Brain microvascular endothelial cell (primary cell): ENCODE measurements around the gene NAA25.
A peak's percentile ranks its signal among the peaks of the same experiment; 100 is the strongest.

Experiments used
- DNase-seq: peaks from one replicate; pipeline ENCODE4 v3.0.0-alpha.2; 2020
- H3K27ac ChIP-seq: fragments of 250-450 bp; sonication (Bioruptor Pico); 2 replicates; pipeline ENCODE4 v1.5.1; 2020; ENCODE audit warnings: mild to moderate bottlenecking, moderate library complexity
- H3K27me3 ChIP-seq: fragments of 250-450 bp; sonication (Bioruptor Pico); replicated peaks from 2 replicates; pipeline ENCODE4 v1.5.1; 2020; ENCODE audit warnings: mild to moderate bottlenecking
- H3K36me3 ChIP-seq: fragments of 250-450 bp; sonication (Bioruptor Pico); replicated peaks from 2 replicates; pipeline ENCODE4 v1.5.1; 2020; ENCODE audit warnings: mild to moderate bottlenecking
- H3K4me3 ChIP-seq: 2 replicates; pipeline ENCODE4 v1.5.1; 2011; ENCODE audit warnings: low read depth, mild to moderate bottlenecking, control low read depth, low read length, moderate library complexity
- CTCF ChIP-seq: IDR thresholded peaks from 2 replicates; pipeline ENCODE4 v1.5.1; 2011; ENCODE audit warnings: low read depth, mild to moderate bottlenecking, moderate library complexity, low read length, control low read depth, inconsistent platforms; ENCODE audit errors: missing control alignments
- in situ Hi-C: cut with HindIII; loops from 2 replicates; pipeline ENCODE4 v1.10.0; 2017; ENCODE audit warnings: low sequenced_read_pairs, low pct_ligation_motif_present

The NAA25 gene

DNA sequence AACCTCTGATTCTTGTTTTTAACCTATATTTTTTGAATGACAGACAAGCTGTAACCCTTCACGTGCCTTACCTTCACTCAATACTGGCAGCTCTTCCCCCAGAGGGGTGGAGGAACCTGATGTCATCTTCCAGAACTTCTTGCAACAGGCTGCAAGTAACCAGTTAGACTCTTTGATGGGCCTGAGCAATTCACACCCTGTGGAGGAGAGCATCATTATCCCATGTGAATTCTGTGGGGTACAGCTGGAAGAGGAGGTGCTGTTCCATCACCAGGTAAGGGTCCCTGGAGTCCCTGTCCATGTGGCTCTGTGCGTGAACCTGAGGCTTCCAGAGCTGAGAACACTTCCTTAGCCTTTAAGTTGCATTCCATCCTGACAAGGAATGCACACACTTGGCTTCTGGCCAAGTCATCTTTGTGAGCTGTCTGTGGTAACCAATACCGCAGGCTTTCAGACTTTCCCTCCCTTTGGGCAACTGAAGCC lies 39.5 kb upstream of the NAA25 start:
- peak overlapping the region; percentile 39 for H3K27ac ChIP-seq
- in situ Hi-C loops = no loop called here
- H3K4me3 ChIP-seq = no peak overlapping the region
- no peaks in the 10 kb centered on the region for H3K27me3 ChIP-seq
- TF ChIP-seq CTCF = no peak
- H3K36me3 ChIP-seq = peaks cover 80% of the 10 kb centered on the region
- peak; percentile 84 for DNase-seq

- Histone ChIP-seq H3K27ac (no peak overlapping the region), H3K36me3 (peaks cover 77% of the 10 kb centered on the region), H3K4me3 (no peak overlapping the region), H3K27me3 (no peaks in the 10 kb centered on the region)
- TF ChIP-seq CTCF = no peak
- in situ Hi-C loops = no loop called here
- no peak for DNase-seq
These were observed 37.5 kb upstream of the NAA25 start for GRCh38 chr12:112146123-112146522.

DNA sequence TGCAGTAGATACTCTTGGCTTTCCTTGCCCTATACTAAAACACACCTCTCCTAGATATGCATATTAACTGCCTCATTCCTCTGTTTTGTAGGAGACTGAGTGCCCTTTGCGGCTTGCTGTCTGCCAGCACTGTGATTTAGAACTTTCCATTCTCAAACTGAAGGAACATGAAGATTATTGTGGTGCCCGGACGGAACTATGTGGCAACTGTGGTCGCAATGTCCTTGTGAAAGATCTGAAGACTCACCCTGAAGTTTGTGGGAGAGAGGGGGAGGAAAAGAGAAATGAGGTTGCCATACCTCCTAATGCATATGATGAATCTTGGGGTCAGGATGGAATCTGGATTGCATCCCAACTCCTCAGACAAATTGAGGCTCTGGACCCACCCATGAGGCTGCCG lies 32.1 kb upstream of the NAA25 start:
- no peak for TF ChIP-seq CTCF
- H3K27ac ChIP-seq = no peak overlapping the region
- H3K27me3 ChIP-seq = no peaks in the 10 kb centered on the region
- DNase-seq = no peak
- in situ Hi-C loops = no loop called here
- H3K36me3 ChIP-seq = peaks cover 79% of the 10 kb centered on the region
- no peak overlapping the region for H3K4me3 ChIP-seq

GRCh38 chr12:112134731-112135130 lies 26.1 kb upstream of the NAA25 start:
- in situ Hi-C loops = no loop called here
- no peak for TF ChIP-seq CTCF

GRCh38 chr12:112133418-112133817 lies 24.8 kb upstream of the NAA25 start:
- Histone ChIP-seq H3K27me3 (no peaks in the 10 kb centered on the region), H3K36me3 (peaks cover 32% of the 10 kb centered on the region), H3K4me3 (no peak overlapping the region), H3K27ac (no peak overlapping the region)
- DNase-seq = no peak
- in situ Hi-C loops = no loop called here
- no peak for TF ChIP-seq CTCF

More at GRCh38 chr12:112134731-112135130, 26.1 kb upstream of the NAA25 start:
- DNase-seq = no peak
- Histone ChIP-seq H3K4me3 (no peak overlapping the region), H3K27me3 (no peaks in the 10 kb centered on the region), H3K27ac (no peak overlapping the region), H3K36me3 (peaks cover 43% of the 10 kb centered on the region)

GRCh38 chr12:112131686-112132085 lies 23.1 kb upstream of the NAA25 start:
- DNase-seq = no peak
- no peak overlapping the region for H3K27ac ChIP-seq
- H3K4me3 ChIP-seq = no peak overlapping the region
- no peak for TF ChIP-seq CTCF
- in situ Hi-C loops = no loop called here
- H3K27me3 ChIP-seq = no peaks in the 10 kb centered on the region
- peaks cover 17% of the 10 kb centered on the region for H3K36me3 ChIP-seq
